PC-3 (cell line): ENCODE measurements around the gene TMBIM1. TPM values are rescaled to one million over a fixed set of nuclear protein-coding genes. Genes with fewer than 3 reads are reported as not detected.
"Not testable (repeated sequence)": the region's sequence is repeated elsewhere in the genome, so short reads cannot be mapped to it uniquely, and the experiment has no call there.

ENCODE experiments used
- ATAC-seq: fragments of 200-7000 bp; cut with Tn5 transposase; 2 replicates; pipeline ENCODE4 v1.9.1; 2020; ENCODE audit warnings: mild to moderate bottlenecking, moderate library complexity
- BruUV-seq: library from RNA; stranded (reverse); fragments of 400-500 nt; replicated peaks from 2 replicates; lab custom pipeline; 2021; lab: Mats Ljungman, UMichigan
- CTCF ChIA-PET: fragments of 300-600 bp; sonication (Branson Sonifier 250); formaldehyde crosslinking; loops from one replicate; lab custom pipeline; 2022; ENCODE audit warnings: antibody characterized with exemption; lab: Charles Lee
- POLR2A ChIA-PET: fragments of 300-600 bp; sonication (Branson Sonifier 250); formaldehyde crosslinking; loops from one replicate; lab custom pipeline; 2022; ENCODE audit warnings: antibody characterized with exemption; ENCODE audit not compliant: unreplicated experiment; lab: Charles Lee
- DNase-seq: peaks from one replicate; pipeline ENCODE4 v3.0.0-alpha.2; 2015
- H2AFZ ChIP-seq: fragments of 300-600 bp; sonication (generic); 2 replicates; pipeline ENCODE4 v1.6.0; 2016; ENCODE audit warnings: antibody characterized with exemption, low read length
- H3F3A ChIP-seq: fragments of 300-600 bp; sonication (generic); one replicate; pipeline ENCODE4 v1.6.0; 2017; ENCODE audit warnings: antibody characterized with exemption, low read length, control low read depth, mild to moderate bottlenecking; ENCODE audit not compliant: unreplicated experiment
- H3K27ac ChIP-seq: fragments of 300-600 bp; sonication (generic); 2 replicates; pipeline ENCODE4 v1.5.1; 2016; ENCODE audit warnings: mild to moderate bottlenecking, low read length
- H3K27me3 ChIP-seq: fragments of 300-600 bp; sonication (generic); 2 replicates; pipeline ENCODE4 v1.6.1; 2016; ENCODE audit warnings: low read length, mixed read lengths
- H3K36me3 ChIP-seq: fragments of 300-600 bp; sonication (generic); 2 replicates; pipeline ENCODE4 v1.6.1; 2016; ENCODE audit warnings: low read depth, mixed run types, low read length, mixed read lengths
- H3K4me1 ChIP-seq: fragments of 300-600 bp; sonication (generic); 2 replicates; pipeline ENCODE4 v1.5.1; 2016; ENCODE audit warnings: low read length; ENCODE audit not compliant: insufficient read depth
- H3K4me2 ChIP-seq: fragments of 300-600 bp; sonication (generic); 2 replicates; pipeline ENCODE4 v1.6.0; 2016; ENCODE audit warnings: low read length
- H3K4me3 ChIP-seq: fragments of 300-600 bp; sonication (generic); 2 replicates; pipeline ENCODE4 v1.5.1; 2016; ENCODE audit warnings: mild to moderate bottlenecking, low read length, mixed read lengths
- H3K79me2 ChIP-seq: fragments of 300-600 bp; sonication (generic); 2 replicates; pipeline ENCODE4 v1.6.1; 2017; ENCODE audit warnings: low read length, mixed read lengths
- H3K9ac ChIP-seq: fragments of 300-600 bp; sonication (generic); 2 replicates; pipeline ENCODE4 v1.6.0; 2016; ENCODE audit warnings: mild to moderate bottlenecking, low read length
- H3K9me2 ChIP-seq: fragments of 300-600 bp; sonication (generic); replicated peaks from 2 replicates; pipeline ENCODE4 v1.6.1; 2016; ENCODE audit warnings: mixed run types, low read length, mixed read lengths
- H3K9me3 ChIP-seq: fragments of 300-600 bp; sonication (generic); 2 replicates; pipeline ENCODE4 v1.6.1; 2016; ENCODE audit warnings: low read length, mixed read lengths
- H4K20me1 ChIP-seq: fragments of 300-600 bp; sonication (generic); 2 replicates; pipeline ENCODE4 v1.6.1; 2016; ENCODE audit warnings: low read length, mixed read lengths
- EZH2 ChIP-seq: fragments of 300-600 bp; sonication (generic); IDR thresholded peaks from one replicate; pipeline ENCODE4 v1.6.1; 2017; ENCODE audit warnings: antibody characterized with exemption, mild to moderate bottlenecking, low read length; ENCODE audit not compliant: unreplicated experiment
- EZH2phosphoT487 ChIP-seq: fragments of 300-600 bp; sonication (generic); IDR thresholded peaks from 2 replicates; pipeline ENCODE4 v1.6.1; 2018; ENCODE audit warnings: mild to moderate bottlenecking, antibody characterized with exemption, low read length, borderline replicate concordance
- intact Hi-C: fragments of 100-400 bp; cut with micrococcal nuclease; formaldehyde crosslinking; loops from 2 replicates; pipeline ENCODE4 v1.9.0; 2023
- total RNA-seq: library from RNA; depleted of rRNA; stranded (reverse); fragments of >200 nt; gene quantifications from 2 replicates; pipeline ENCODE4 v1.2.3, GENCODE V29; 2014
- TF ChIP-seq, protein P1 (sequence below): fragments of 300-600 bp; sonication (generic); conservative IDR thresholded peaks from 2 replicates; pipeline ENCODE4 v1.5.1; 2017; ENCODE audit warnings: antibody characterized with exemption, low read depth, mild to moderate bottlenecking, low read length

The TMBIM1 gene
- total RNA-seq, 1 experiment from 2014 or later: 45.0 TPM

DNA sequence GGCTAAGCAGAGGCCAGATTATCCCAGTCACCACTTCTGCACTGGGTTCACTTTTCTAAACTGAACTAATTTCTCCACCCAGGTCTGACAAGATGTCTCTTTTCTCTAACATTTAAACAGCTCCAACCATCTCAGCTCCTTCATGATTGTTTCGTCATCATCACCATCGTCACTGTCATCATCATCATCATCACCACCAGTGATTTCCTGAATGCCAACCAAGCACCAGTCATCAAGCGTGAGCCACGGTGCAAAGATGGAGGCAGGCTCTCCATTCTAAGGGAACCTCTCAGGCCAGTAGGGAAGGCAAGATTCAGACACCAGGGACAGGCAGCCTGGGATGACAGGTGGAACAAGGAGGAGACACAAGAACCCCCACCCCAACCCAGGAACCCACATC, 25.5 kb upstream of the TMBIM1 start:
- H3K9me2 ChIP-seq: no peaks in the 10 kb centered on the region
- ATAC-seq: no peak
- intact Hi-C loops: no loop called here
- no peaks in the 10 kb centered on the region for H3F3A ChIP-seq
- no peaks in the 10 kb centered on the region for H3K79me2 ChIP-seq
- H2AFZ ChIP-seq: no peak overlapping the region
- no peak overlapping the region for H3K27ac ChIP-seq
- no peaks in the 10 kb centered on the region for H3K4me1 ChIP-seq
- ChIA-PET POLR2A (no interaction called here), CTCF (no interaction called here)
- no peak overlapping the region for H3K4me3 ChIP-seq
- TF ChIP-seq EZH2phosphoT487 (no peak), EZH2 (no peak)
- BruUV-seq: no TSS peak
- no peaks in the 10 kb centered on the region for H3K27me3 ChIP-seq
- no peak overlapping the region for H3K4me2 ChIP-seq
- no peaks in the 10 kb centered on the region for H4K20me1 ChIP-seq
- H3K36me3 ChIP-seq: no peaks in the 10 kb centered on the region
- H3K9ac ChIP-seq: no peak overlapping the region
- DNase-seq: no peak
- H3K9me3 ChIP-seq: no peaks in the 10 kb centered on the region

DNA sequence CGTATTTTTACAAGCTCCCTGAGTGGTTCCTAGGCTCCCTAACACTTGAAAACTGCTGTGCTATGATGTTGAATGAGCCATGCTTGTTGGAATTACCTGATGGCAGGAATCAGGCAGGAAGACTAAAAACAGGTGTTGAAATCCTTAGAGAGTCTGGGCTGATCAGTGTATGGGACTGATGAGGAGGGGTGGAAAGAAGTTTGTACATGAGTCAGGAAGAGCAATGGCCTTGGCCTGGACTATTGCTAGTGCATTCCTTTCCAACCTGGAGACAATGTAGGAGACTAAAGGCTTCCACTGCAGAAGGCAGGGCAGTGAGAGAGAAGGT, 25.0 kb upstream of the TMBIM1 start:
- TF ChIP-seq, protein P1, sequence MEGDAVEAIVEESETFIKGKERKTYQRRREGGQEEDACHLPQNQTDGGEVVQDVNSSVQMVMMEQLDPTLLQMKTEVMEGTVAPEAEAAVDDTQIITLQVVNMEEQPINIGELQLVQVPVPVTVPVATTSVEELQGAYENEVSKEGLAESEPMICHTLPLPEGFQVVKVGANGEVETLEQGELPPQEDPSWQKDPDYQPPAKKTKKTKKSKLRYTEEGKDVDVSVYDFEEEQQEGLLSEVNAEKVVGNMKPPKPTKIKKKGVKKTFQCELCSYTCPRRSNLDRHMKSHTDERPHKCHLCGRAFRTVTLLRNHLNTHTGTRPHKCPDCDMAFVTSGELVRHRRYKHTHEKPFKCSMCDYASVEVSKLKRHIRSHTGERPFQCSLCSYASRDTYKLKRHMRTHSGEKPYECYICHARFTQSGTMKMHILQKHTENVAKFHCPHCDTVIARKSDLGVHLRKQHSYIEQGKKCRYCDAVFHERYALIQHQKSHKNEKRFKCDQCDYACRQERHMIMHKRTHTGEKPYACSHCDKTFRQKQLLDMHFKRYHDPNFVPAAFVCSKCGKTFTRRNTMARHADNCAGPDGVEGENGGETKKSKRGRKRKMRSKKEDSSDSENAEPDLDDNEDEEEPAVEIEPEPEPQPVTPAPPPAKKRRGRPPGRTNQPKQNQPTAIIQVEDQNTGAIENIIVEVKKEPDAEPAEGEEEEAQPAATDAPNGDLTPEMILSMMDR: no peak
- no peak for TF ChIP-seq EZH2
- no peak for TF ChIP-seq EZH2phosphoT487
- Histone ChIP-seq H3K27me3 (no peaks in the 10 kb centered on the region), H3K4me2 (no peak overlapping the region), H3K79me2 (no peaks in the 10 kb centered on the region), H3K9me2 (no peaks in the 10 kb centered on the region), H3K9me3 (no peaks in the 10 kb centered on the region), H2AFZ (no peak overlapping the region), H3K4me1 (no peaks in the 10 kb centered on the region), H3K36me3 (no peaks in the 10 kb centered on the region), H3K4me3 (no peak overlapping the region), H3K27ac (no peak overlapping the region), H4K20me1 (no peaks in the 10 kb centered on the region), H3F3A (no peaks in the 10 kb centered on the region), H3K9ac (no peak overlapping the region)
- ChIA-PET CTCF (no interaction called here), POLR2A (no interaction called here)
- intact Hi-C loops: no loop called here
- no TSS peak for BruUV-seq
- ATAC-seq (no peak), DNase-seq (no peak)

DNA sequence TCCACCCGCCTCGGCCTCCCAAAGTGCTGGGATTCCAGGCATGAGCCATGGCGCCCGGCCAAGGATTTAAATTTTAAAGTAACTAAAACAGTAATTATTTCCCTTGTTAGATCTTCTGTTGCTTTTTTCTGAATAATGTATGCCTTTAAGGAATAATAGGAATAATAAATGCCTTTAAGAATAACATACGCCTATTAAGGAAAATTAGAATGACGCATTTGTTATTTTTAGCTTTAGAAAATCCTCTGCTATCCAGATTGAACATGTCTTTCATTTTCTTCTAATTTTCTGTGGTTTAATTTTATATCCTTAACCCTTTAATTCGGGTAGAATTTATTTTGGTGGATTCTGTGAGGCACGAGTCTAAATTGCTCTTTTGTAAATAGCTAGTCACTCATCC, 23.1 kb upstream of the TMBIM1 start:
- POLR2A ChIA-PET: no interaction called here
- Histone ChIP-seq H3K9ac (no peak overlapping the region), H3K4me1 (no peaks in the 10 kb centered on the region), H3K9me3 (no peaks in the 10 kb centered on the region), H3K4me2 (no peak overlapping the region), H4K20me1 (no peaks in the 10 kb centered on the region), H3K27me3 (no peaks in the 10 kb centered on the region), H3K9me2 (no peaks in the 10 kb centered on the region), H3K27ac (no peak overlapping the region), H2AFZ (no peak overlapping the region), H3K79me2 (no peaks in the 10 kb centered on the region), H3F3A (no peaks in the 10 kb centered on the region), H3K36me3 (no peaks in the 10 kb centered on the region), H3K4me3 (no peak overlapping the region)
- DNase-seq: no peak
- intact Hi-C loops: no loop called here
- TF ChIP-seq EZH2 (no peak), EZH2phosphoT487 (no peak)
- TF ChIP-seq, protein P1: no peak
- no TSS peak for BruUV-seq
- CTCF ChIA-PET: no interaction called here
- no peak for ATAC-seq

DNA sequence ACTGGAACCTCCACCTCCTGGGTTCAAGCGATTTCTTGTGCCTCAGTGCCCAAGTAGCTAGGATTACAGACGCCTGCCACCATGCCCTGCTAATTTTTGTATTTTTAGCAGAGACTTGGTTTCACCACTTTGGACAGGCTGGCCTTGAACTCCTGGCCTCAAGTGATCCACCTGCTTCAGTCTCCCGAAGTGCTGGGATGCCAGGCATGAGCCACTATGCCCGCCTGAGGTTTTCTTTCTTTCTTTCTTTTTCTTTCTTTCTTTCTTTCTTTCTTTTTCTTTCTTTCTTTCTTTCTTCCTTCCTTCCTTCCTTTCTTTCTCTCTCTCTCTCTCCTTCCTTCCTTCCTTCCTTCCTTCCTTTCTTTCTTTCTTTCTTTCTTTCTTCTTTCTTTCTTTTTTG, 22.5 kb upstream of the TMBIM1 start:
- H3K79me2 ChIP-seq, ATAC-seq, H4K20me1 ChIP-seq, CTCF ChIA-PET, BruUV-seq, H3F3A ChIP-seq, H3K9me2 ChIP-seq, H3K9me3 ChIP-seq, H3K9ac ChIP-seq, intact Hi-C loops, POLR2A ChIA-PET, H3K4me1 ChIP-seq, H3K27me3 ChIP-seq, H3K4me3 ChIP-seq, H2AFZ ChIP-seq, DNase-seq, H3K36me3 ChIP-seq, H3K4me2 ChIP-seq, H3K27ac ChIP-seq: not testable (repeated sequence)
